Activated T-cell treated with anti-CD3 and anti-CD28 coated beads, Interleukin-2, amount 50 U/mL, for 48 hours (primary cell): Measurements from ENCODE around the gene C21orf91.

Source experiments
- DNase-seq, 2 experiments: peaks; one replicate each; pipeline ENCODE4 v3.0.0-alpha.2; 2020

C21orf91 gene

GRCh38 chr21:17819114-17819876 lies at the start of gene C21orf91:
Gene C21orf91 (minus strand): TSS chr21:17819356. CDS start chr21:17818318, 1,038 bp downstream.
- DNase-seq = peak; percentile 89 to 90

DNA sequence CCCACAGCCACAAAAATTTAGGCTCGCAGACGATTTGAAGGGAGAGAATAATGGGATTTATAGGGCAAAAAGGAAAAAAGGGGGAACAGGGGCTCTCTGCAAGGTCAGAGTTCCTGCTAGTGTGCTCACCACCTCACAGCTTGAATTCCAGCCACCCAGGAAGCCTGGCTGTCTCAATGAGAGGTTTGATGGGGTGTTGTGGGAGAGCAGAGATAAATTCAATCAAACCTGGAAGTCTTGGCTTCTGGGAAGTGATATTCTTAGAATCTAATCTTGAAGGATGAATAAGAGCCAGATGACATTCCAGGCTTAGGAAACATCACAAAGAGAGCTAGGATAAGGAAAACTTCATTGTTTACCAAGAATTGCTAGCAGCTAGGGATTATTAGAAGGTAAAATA lies 47.4 kb upstream of the C21orf91 start:
- DNase-seq = no peak

GRCh38 chr21:17859661-17860060 lies 40.5 kb upstream of the C21orf91 start:
- no peak for DNase-seq

DNA sequence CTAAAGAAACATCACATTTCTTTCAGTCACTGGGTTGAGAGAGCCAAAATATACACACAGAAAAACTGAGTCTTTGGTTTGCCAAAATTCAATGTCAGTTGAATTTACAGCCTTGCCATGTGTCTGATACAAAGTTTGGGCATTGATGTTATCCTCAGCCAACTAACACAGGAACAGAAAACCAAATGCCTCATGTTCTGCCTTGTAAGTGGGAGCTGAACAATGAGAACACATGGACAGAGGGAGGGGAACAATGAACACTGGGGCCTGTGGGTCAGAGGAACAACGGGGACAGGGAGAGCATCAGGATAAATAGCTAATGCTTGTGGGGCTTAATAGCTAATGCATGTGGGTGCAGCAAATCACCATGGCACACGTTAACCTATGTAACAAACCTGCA lies 39.6 kb upstream of the C21orf91 start:
- DNase-seq = no peak

GRCh38 chr21:17854745-17855144 lies 35.6 kb upstream of the C21orf91 start:
- no peak for DNase-seq

GRCh38 chr21:17853393-17854275 lies 34.5 kb upstream of the C21orf91 start:
- DNase-seq = no peak

- DNase-seq = peak in 1 of 2 experiments; percentile 21
Observed at GRCh38 chr21:17848228-17848627, 29.1 kb upstream of the C21orf91 start.

DNA sequence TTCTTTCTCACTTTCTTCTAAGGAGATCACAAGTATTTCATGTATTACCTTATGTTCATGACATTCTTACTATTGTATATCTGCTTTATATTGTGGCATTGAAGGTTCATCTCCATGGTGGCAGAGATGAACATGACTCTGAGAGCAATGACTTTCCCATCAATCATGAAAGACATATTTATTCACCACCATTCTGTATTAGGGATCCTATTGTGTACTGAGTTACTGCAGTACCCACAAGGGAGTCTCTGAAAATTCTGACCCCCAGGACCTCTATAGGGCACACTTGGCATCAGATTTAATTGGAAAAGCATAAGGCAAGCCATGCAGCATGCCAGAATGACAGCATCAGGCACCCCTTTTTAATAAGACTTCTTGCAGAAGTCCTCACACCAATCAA lies 21.9 kb upstream of the C21orf91 start:
- DNase-seq = no peak

GRCh38 chr21:17834639-17835354 lies 15.6 kb upstream of the C21orf91 start:
- no peak for DNase-seq

DNA sequence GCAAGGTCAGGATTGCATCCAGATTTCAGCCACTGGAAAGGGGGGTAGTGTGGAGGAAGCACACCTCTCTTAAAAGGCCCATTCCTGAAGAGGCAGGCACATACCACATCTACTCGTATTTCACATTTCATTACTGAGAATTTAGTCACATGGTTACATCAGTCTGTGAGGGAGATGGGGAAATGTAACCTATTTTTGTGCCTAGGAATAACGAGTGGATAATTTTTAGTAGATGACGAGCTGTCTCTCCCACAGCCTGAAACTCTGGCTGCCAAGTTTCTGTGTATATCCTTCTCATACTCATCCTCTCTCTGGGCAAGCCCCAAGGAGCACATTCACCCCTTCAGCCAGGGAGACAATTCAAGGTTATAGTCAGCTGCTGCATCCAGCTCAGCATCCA lies 10.3 kb upstream of the C21orf91 start:
- DNase-seq = no peak

DNA sequence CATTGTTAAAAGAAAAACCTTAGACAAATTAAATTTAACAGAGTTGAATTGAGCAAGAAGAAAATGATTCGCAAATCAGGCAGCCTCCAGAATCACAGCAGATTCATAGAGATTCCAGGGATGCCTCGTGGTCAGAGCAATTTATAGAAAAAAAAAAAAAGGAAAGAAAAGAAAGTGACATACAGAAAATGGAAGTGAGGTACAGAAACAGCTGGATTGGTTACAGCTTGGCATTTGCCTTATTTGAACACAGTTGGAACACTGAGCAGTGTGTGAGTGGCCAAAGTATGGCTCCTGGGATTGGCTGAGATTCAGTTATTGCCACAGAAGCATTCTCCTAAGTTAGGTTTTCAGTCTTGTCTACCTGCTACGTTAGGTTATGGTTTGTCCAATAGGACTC lies 9.1 kb upstream of the C21orf91 start:
- no peak for DNase-seq

- DNase-seq = no peak
Observed at GRCh38 chr21:17823846-17824245, 4.7 kb upstream of the C21orf91 start.

GRCh38 chr21:17821121-17821520 lies 2.0 kb upstream of the C21orf91 start:
- no peak for DNase-seq

DNA sequence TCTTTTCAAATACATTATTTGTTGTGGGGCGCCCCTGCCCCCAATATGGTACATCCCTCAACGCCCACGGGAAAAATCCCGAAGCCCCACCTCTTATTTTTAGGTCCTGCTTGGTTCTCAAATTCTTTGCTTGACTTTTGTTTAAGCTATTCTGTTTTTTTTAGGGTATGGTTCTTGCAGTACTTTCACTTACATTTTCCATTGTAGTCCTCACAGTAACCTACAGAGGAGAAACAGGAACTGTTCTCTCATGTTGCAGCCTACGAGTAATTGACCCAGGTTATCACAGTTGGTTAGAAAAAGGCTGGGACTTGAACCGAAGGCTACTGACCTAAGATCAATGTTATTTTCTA lies 697 bp upstream of the C21orf91 start:
- no peak for DNase-seq

DNA sequence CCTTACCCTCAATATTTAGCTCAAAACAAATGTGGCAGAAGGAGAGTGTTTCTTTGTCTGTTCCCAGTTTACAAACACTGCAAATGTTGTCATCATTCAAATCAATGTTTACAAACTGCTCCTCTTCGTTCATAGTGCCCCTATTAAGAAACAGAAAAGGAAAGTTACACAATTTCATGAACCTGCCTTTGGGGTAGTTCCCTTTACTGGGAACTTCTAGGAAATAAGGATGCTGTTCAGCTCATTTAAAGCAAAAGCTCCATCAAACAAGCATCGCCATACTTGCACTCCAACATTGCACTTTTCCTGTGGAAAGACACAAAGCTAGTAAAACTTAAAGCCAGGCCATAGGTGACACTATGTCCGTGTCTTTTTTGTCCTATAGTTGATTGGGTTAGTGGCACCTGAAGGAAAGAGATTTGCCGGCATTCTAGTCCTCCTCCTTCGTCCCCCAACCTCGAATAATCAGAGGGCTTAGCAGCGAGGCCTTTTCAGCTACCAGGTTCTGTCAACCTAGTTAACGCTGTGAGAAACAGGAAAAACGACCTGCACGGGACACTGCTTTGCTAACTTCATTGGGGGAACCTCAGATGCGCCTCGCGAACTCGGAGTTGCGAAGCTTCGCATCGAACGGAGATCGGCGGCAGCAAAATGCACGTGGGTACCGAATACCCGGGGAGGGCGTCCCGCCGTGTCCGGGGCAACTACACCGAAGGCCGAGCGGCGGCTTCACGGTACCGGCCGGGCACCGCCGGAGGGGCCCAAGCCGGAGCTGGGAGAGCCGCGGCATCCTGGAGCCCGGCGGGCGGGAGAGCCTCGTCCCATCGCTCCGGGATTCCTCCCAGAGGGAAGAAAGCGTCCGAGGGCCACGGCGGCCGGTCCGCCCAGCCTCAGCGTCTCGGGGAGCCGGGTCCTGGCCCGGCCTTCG lies 706 bp downstream of the C21orf91 start:
- peak; percentile 62 to 65 for DNase-seq

GRCh38 chr21:17813353-17813752 lies 5.8 kb downstream of the C21orf91 start:
- no peak for DNase-seq

DNA sequence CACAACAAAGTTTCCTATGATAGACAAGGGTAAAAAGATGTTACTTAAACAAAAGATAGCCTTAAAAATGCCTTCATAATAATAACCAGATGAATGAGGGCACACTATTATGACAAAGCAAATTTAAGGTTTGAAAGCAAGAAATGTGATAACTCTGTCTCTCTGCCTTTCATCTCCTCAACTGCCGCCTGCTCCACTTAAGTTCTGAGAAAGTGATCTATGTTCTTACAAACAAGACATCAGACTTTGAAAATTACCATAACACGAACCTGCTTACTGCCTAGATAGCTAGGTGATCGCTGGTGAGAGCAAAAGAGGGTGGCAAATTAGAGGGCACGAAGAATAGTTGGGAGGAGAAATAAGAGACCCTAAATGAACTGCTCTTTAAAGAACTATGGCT lies 13.2 kb downstream of the C21orf91 start:
- DNase-seq = no peak

- no peak for DNase-seq
Observed at GRCh38 chr21:17803536-17803935, 15.6 kb downstream of the C21orf91 start.

GRCh38 chr21:17802572-17802971 lies 16.6 kb downstream of the C21orf91 start:
- no peak for DNase-seq

GRCh38 chr21:17799414-17800164 lies 19.6 kb downstream of the C21orf91 start:
- DNase-seq = no peak

DNA sequence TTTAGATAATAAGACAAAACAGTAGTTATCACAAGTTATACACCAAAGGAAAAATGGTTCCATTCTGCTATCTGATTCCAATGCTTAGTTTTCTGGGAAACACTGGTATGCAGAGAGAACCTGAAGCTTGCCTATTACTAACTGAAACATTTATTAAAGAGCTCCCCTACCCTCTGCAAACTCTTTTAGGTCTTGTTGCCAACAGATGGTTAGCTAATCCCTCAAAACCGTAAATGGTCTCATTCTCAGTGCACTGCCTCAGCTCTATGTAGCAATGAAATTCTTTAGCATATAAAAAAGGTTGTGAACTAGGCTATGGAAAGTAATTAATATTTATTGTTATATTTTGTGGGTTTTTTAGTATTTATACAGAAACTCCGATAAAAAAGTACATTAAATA lies 20.4 kb downstream of the C21orf91 start:
- no peak for DNase-seq

- DNase-seq = no peak
Observed at GRCh38 chr21:17797967-17798366, 21.2 kb downstream of the C21orf91 start.
